GM12878 (cell line): ENCODE results near the gene TDRD5. TPM values are rescaled to one million over a fixed set of nuclear protein-coding genes. Genes with fewer than 3 reads are reported as not detected.
A peak's percentile ranks its signal among the peaks of the same experiment; 100 is the strongest.

ENCODE experiments used
- ATAC-seq: fragments of 200-7000 bp; cut with Tn5 transposase; 3 replicates; pipeline ENCODE4 v1.9.1; 2020; ENCODE audit warnings: mild to moderate bottlenecking, moderate library complexity
- Bru-seq: library from RNA; stranded (reverse); fragments of 400-500 nt; gene quantifications from one replicate; lab custom pipeline; 2021; lab: Mats Ljungman, UMichigan
- BruChase-seq, 2 experiments: library from RNA; stranded (reverse); fragments of 400-500 nt; gene quantifications; one replicate each; lab custom pipeline; 2021; lab: Mats Ljungman, UMichigan
- BruUV-seq: library from RNA; stranded (reverse); fragments of 400-500 nt; replicated peaks from 2 replicates; lab custom pipeline; 2021; lab: Mats Ljungman, UMichigan
- CTCF ChIA-PET: fragments of 300-600 bp; sonication (Branson Sonifier 250); formaldehyde crosslinking; extraction: SDS; loops from one replicate; lab custom pipeline; 2021; ENCODE audit warnings: inconsistent platforms; lab: Yijun Ruan, JAX
- POLR2A ChIA-PET: fragments of 350-600 bp; formaldehyde crosslinking; extraction: SDS; loops from one replicate; lab custom pipeline; 2021; ENCODE audit warnings: inconsistent platforms; lab: Charles Lee
- RAD21 ChIA-PET: fragments of 300-600 bp; sonication (Branson Sonifier 250); formaldehyde crosslinking; loops from one replicate; lab custom pipeline; 2023; ENCODE audit warnings: antibody characterized with exemption; ENCODE audit not compliant: unreplicated experiment; lab: Charles Lee
- SMC1A ChIA-PET: fragments of 300-600 bp; sonication (Branson Sonifier 250); formaldehyde crosslinking; loops from one replicate; lab custom pipeline; 2023; ENCODE audit not compliant: unreplicated experiment, uncharacterized antibody; lab: Charles Lee
- DNase-seq: peaks from one replicate; pipeline ENCODE4 v3.0.0-alpha.2; 2011; ENCODE audit warnings: low read depth, low spot score
- FAIRE-seq: peaks from 3 replicates; lab custom pipeline; 2011; peaks lifted over from hg19 to GRCh38; lab: Jason Lieb, UNC
- H2AFZ ChIP-seq: 2 replicates; pipeline ENCODE4 v1.6.0; 2011; ENCODE audit warnings: low read depth, low read length, control low read depth; ENCODE audit not compliant: control insufficient read depth
- H3K27ac ChIP-seq: 2 replicates; pipeline ENCODE4 v1.5.1; 2011; ENCODE audit warnings: control low read depth; ENCODE audit not compliant: control insufficient read depth, insufficient read depth
- H3K27me3 ChIP-seq, 2 experiments: replicated peaks in 1 of 2; 2 replicates each; pipeline versions ENCODE4 v1.6.0 to v1.6.1; 2011; ENCODE audit warnings: low read length in 1 of 2; ENCODE audit not compliant: control insufficient read depth in 2 of 2, insufficient read depth in 2 of 2
- H3K36me3 ChIP-seq, 2 experiments: 2 replicates each; pipeline ENCODE4 v1.5.1; 2011; ENCODE audit warnings: low read length in 1 of 2; ENCODE audit not compliant: control insufficient read depth in 2 of 2, insufficient read depth in 2 of 2
- H3K4me1 ChIP-seq: 2 replicates; pipeline ENCODE4 v1.6.1; 2011; ENCODE audit warnings: mild to moderate bottlenecking, low read length, moderate library complexity, mixed read lengths; ENCODE audit not compliant: control insufficient read depth, insufficient read depth
- H3K4me2 ChIP-seq: 2 replicates; pipeline ENCODE4 v1.6.0; 2011; ENCODE audit warnings: control low read depth; ENCODE audit not compliant: control insufficient read depth, insufficient read depth
- H3K4me3 ChIP-seq: fragments of 200-600 bp; sonication (generic); 2 replicates; pipeline ENCODE4 v1.5.1; 2016
- H3K79me2 ChIP-seq: 2 replicates; pipeline ENCODE4 v1.6.0; 2011; ENCODE audit warnings: low read length; ENCODE audit not compliant: control insufficient read depth, insufficient read depth
- H3K9ac ChIP-seq: 2 replicates; pipeline ENCODE4 v1.8.0; 2011; ENCODE audit warnings: low read length, control low read depth, mixed read lengths; ENCODE audit not compliant: control insufficient read depth, insufficient read depth
- H3K9me3 ChIP-seq: replicated peaks from 3 replicates; pipeline ENCODE4 v1.5.1; 2011; ENCODE audit warnings: mild to moderate bottlenecking, low read length; ENCODE audit not compliant: control insufficient read depth, insufficient read depth
- H4K20me1 ChIP-seq: 2 replicates; pipeline ENCODE4 v1.6.0; 2011; ENCODE audit not compliant: control insufficient read depth, insufficient read depth
- ELK1 ChIP-seq: IDR thresholded peaks from 2 replicates; pipeline ENCODE4 v1.6.1; 2012; ENCODE audit warnings: low read depth, low read length, improper control_type of control experiment
- MEF2B ChIP-seq: fragments of 450-650 bp; IDR thresholded peaks from 2 replicates; pipeline ENCODE4 v1.6.1; 2018; ENCODE audit warnings: mild to moderate bottlenecking, moderate library complexity; ENCODE audit not compliant: partially characterized antibody, poor library complexity, severe bottlenecking
- NFYB ChIP-seq: IDR thresholded peaks from 2 replicates; pipeline ENCODE4 v1.6.1; 2011; ENCODE audit warnings: low read depth, mild to moderate bottlenecking, low read length, improper control_type of control experiment, moderate library complexity; ENCODE audit not compliant: insufficient read depth
- ZNF217 ChIP-seq: fragments of 450-650 bp; IDR thresholded peaks from 2 replicates; pipeline ENCODE4 v1.6.1; 2017; ENCODE audit warnings: antibody characterized with exemption, mild to moderate bottlenecking
- WGBS: methylation state at CpG from one replicate; pipeline ENCODE4 v1.1.6; 2016; ENCODE audit warnings: low lambda C conversion rate; ENCODE audit not compliant: insufficient replicate concordance, insufficient coverage; ENCODE audit errors: missing lambda C conversion rate; 5-methylcytosine and 5-hydroxymethylcytosine counted together
- in situ Hi-C: fragments of 300-500 bp; cut with MboI; formaldehyde crosslinking; loops from 9 replicates; pipeline ENCODE4 v1.14.3; 2018; ENCODE audit warnings: mixed read lengths
- intact Hi-C: fragments of 100-400 bp; cut with micrococcal nuclease; formaldehyde crosslinking; loops from one replicate; pipeline ENCODE4 v1.14.2; 2022; ENCODE audit not compliant: unreplicated experiment
- long read RNA-seq, 2 experiments: library from polyadenylated mRNA; unstranded; transcript quantifications; one replicate each; pipeline ENCODE4 v2.0.0, GENCODE V29; 2019 to 2020
- polyA minus RNA-seq, 3 experiments: library from RNA; depleted of rRNA, polyadenylated mRNA; stranded (reverse); fragments of >200 nt; gene quantifications; 2 replicates each; pipeline ENCODE4 v1.2.3, GENCODE V29; 2011
- polyA plus RNA-seq, 11 experiments: library from polyadenylated mRNA; depleted of rRNA in 4 of 11; unstranded in 6 of 11; stranded (reverse) in 5 of 11; fragments of >200 nt; fragmentation: Nextera tagmentation in 4 of 11; fragmentation: Illumina TruSeq in 1 of 11; extraction: Ambion mirVana in 4 of 11; extraction: Trizol in 1 of 11; gene quantifications; 1 replicate in 1 of 11; 2 replicates in 10 of 11; pipeline versions ENCODE4 v1.2.1 to v1.2.3, GENCODE V29; 2011 to 2016; ENCODE audit warnings: inconsistent platforms in 2 of 11, missing spikeins in 2 of 11, low read depth in 1 of 11
- total RNA-seq, 4 experiments: library from RNA; depleted of rRNA in 3 of 4; stranded (reverse); fragments of >200 nt in 3 of 4; fragmentation: Illumina TruSeq in 1 of 4; extraction: Trizol in 1 of 4; gene quantifications; 2 replicates each; pipeline versions ENCODE4 v1.2.1 to v1.2.3, GENCODE V29; 2013 to 2021

Gene TDRD5, protein sequence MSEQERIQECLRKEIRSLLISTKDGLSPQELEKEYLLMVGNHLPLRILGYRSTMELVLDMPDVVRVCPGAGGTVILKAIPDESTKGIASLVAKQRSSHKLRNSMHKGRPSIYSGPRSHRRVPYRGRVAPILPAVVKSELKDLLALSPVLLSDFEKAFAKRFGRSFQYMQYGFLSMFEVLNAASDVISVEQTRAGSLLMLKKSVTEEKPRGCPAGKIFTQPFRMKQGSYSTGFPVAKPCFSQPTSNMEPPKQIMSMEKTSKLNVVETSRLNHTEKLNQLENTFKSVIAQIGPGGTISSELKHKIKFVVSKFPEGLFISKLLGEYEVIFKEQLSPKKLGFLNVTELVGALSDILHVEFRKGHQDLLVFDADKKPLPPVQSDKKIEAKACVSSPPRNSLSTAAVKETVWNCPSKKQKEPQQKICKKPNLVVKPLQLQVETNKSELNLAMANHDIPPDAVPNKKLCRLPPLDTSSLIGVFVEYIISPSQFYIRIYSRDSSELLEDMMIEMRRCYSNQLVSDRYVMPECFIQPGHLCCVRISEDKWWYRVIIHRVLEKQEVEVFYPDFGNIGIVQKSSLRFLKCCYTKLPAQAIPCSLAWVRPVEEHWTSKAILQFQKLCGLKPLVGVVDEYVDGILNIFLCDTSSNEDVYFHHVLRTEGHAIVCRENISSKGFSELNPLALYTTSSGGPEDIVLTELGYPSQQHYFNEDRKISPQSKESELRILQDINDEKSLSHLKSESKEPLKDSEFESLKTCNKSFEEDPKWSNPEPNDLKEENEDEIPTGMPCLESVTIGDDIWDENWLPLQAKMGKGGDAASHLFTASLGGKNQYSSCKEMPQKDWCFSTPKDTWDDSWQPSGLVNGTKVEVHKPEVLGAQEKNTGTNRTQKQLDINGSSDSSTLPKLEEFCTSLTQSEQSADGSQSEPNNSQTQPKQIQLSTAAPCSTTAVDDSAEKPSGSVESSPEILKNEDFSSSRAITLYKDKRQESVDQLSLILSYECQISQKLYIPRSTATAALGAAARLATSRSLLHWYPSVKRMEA
- not detected in 2 replicates for total RNA-seq (2013; cell fraction: nucleolus; rRNA removed)
- not detected in 2 replicates for total RNA-seq (2014; rRNA removed)
- not detected in 2 replicates for total RNA-seq (2014; rRNA removed; fragmentation: Illumina TruSeq; extraction: Trizol)
- total RNA-seq (2021) = not detected in 2 replicates
- polyA plus RNA-seq (2011; ENCODE audit: low read depth) = not detected
- 0.01 TPM in 1 of 2 replicates, not detected in the other for polyA plus RNA-seq (2011; rRNA removed)
- polyA plus RNA-seq (2011; cell fraction: cytosol; rRNA removed) = not detected in 2 replicates
- polyA plus RNA-seq (2011; cell fraction: nucleus; rRNA removed) = not detected in 2 replicates
- polyA plus RNA-seq (2012) = not detected in 2 replicates
- not detected in 2 replicates for polyA plus RNA-seq (2014; fragmentation: Illumina TruSeq; extraction: Trizol)
- not detected for polyA plus RNA-seq (2014; fragmentation: Nextera tagmentation; extraction: Ambion mirVana)
- polyA plus RNA-seq (2014; rRNA removed) = not detected in 2 replicates
- not detected for polyA plus RNA-seq (2016; fragmentation: Nextera tagmentation; extraction: Ambion mirVana)
- 0.15 TPM in 1 of 2 replicates, not detected in the other for polyA minus RNA-seq (2011; rRNA and poly(A)+ RNA removed)
- not detected in 2 replicates for polyA minus RNA-seq (2011; cell fraction: cytosol; rRNA and poly(A)+ RNA removed)
- polyA minus RNA-seq (2011; cell fraction: nucleus; rRNA and poly(A)+ RNA removed) = not detected in 2 replicates
- percentile 7 among the genes with signal in this experiment for Bru-seq, nascent RNA
- BruChase-seq, experiment 1, labeled RNA remaining after a 6-hour chase = percentile 9 among the genes with signal in this experiment
- BruChase-seq, experiment 2, labeled RNA remaining after a 2-hour chase = percentile 11 among the genes with signal in this experiment
- long read RNA-seq, experiment 1 = 0 reads
- long read RNA-seq, experiment 2 = 0 reads

- Histone ChIP-seq H3K4me1 (no peaks in the 10 kb centered on the region), H4K20me1 (no peaks in the 10 kb centered on the region), H3K27me3 (peaks cover 0 to 4% of the 10 kb centered on the region in 2 experiments; a peak in 2 of 4 replicates), H3K9ac (no peak within 1 kb of the TSS), H3K79me2 (no peaks in the 10 kb centered on the region), H2AFZ (no peak within 1 kb of the TSS), H3K36me3 (no peaks in the 10 kb centered on the region), H3K4me2 (no peak within 1 kb of the TSS)
- no peak for FAIRE-seq
- intact Hi-C loops = no loop called here
- SMC1A ChIA-PET = no interaction called here
- 53% methylated on average over 70 of the region's 75 CpGs for WGBS
- RAD21 ChIA-PET = no interaction called here
- BruUV-seq = no TSS peak
- POLR2A ChIA-PET = no interaction called here
- TF ChIP-seq MEF2B (no peak), ZNF217 (no peak), ELK1 (no peak), NFYB (no peak)
- TF ChIP-seq, all 136 proteins: peak for 0
- ATAC-seq (no peak), DNase-seq (no peak)
- Histone ChIP-seq H3K27ac (no peak within 1 kb of the TSS), H3K9me3 (no peaks in the 10 kb centered on the region), H3K4me3 (no peak within 1 kb of the TSS)
- in situ Hi-C loops = no loop called here
- CTCF ChIA-PET = no interaction called here
These were observed at the start of gene TDRD5 for GRCh38 chr1:179591592-179592580. Gene TDRD5 (plus strand): TSS chr1:179591832. CDS start chr1:179592616, 784 bp downstream.
